Amygdala (tissue), 56 donors: ENCODE measurements around the gene ROBO1.

ENCODE experiments used
- DNase-seq, 56 donors: peaks; one replicate each; lab custom pipeline; 2025; lab: John Stamatoyannopoulos, UW

The ROBO1 gene

GRCh38 chr3:78951342-78951945, 816.4 kb downstream of the ROBO1 start:
- no peak for DNase-seq

GRCh38 chr3:78941587-78941986, 826.2 kb downstream of the ROBO1 start:
- no peak for DNase-seq

GRCh38 chr3:78940626-78941025, 827.2 kb downstream of the ROBO1 start:
- no peak for DNase-seq

- no peak for DNase-seq
Measured at GRCh38 chr3:78940128-78940527, 827.7 kb downstream of the ROBO1 start.

- DNase-seq: no peak
Measured at GRCh38 chr3:78937475-78937874, 830.3 kb downstream of the ROBO1 start.

GRCh38 chr3:78927759-78928158, 840.0 kb downstream of the ROBO1 start:
- DNase-seq: no peak

- no peak for DNase-seq
Measured at GRCh38 chr3:78926523-78926922, 841.3 kb downstream of the ROBO1 start.

GRCh38 chr3:78924711-78925110, 843.1 kb downstream of the ROBO1 start:
- no peak for DNase-seq

- no peak for DNase-seq
Measured at GRCh38 chr3:78919021-78919755, 848.6 kb downstream of the ROBO1 start.

GRCh38 chr3:78918361-78919020, 849.3 kb downstream of the ROBO1 start:
- no peak for DNase-seq

- no peak for DNase-seq
Measured at GRCh38 chr3:78917536-78917935, 850.3 kb downstream of the ROBO1 start.

- DNase-seq: no peak
Measured at GRCh38 chr3:78913711-78914110, 854.1 kb downstream of the ROBO1 start.

- no peak for DNase-seq
Measured at GRCh38 chr3:78912687-78913086, 855.1 kb downstream of the ROBO1 start.

GRCh38 chr3:78912259-78912658, 855.5 kb downstream of the ROBO1 start:
- no peak for DNase-seq

- no peak for DNase-seq
Measured at GRCh38 chr3:78911394-78911793, 856.4 kb downstream of the ROBO1 start.

GRCh38 chr3:78908236-78908635, 859.6 kb downstream of the ROBO1 start:
- no peak for DNase-seq

GRCh38 chr3:78907367-78907766, 860.4 kb downstream of the ROBO1 start:
- DNase-seq: no peak

- no peak for DNase-seq
Measured at GRCh38 chr3:78906930-78907329, 860.9 kb downstream of the ROBO1 start.

- DNase-seq: no peak
Measured at GRCh38 chr3:78906245-78906644, 861.6 kb downstream of the ROBO1 start.

GRCh38 chr3:78905700-78906099, 862.1 kb downstream of the ROBO1 start:
- DNase-seq: no peak

- DNase-seq: no peak
Measured at GRCh38 chr3:78901544-78901943, 866.3 kb downstream of the ROBO1 start.

- no peak for DNase-seq
Measured at GRCh38 chr3:78900880-78901279, 866.9 kb downstream of the ROBO1 start.
